ENCODE results near the gene BRPF1.

BRPF1 gene

GRCh38 chr3:9703736-9704346, 27.7 kb upstream of the BRPF1 start, which contains the start of gene CPNE9:
Gene CPNE9 (plus strand): TSS chr3:9703833. CDS start chr3:9703997, 164 bp downstream.
- TF ChIP-seq CTCF (IDR thresholded peaks at IDR 0.05) = no peak

- TF ChIP-seq CTCF (IDR thresholded peaks at IDR 0.05) = no peak
These were observed 26.9 kb upstream of the BRPF1 start for GRCh38 chr3:9704347-9705322.

GRCh38 chr3:9710174-9710739, 21.3 kb upstream of the BRPF1 start:
- TF ChIP-seq CTCF (IDR thresholded peaks at IDR 0.05) = no peak

- TF ChIP-seq CTCF (IDR thresholded peaks at IDR 0.05) = no peak
These were observed 19.1 kb upstream of the BRPF1 start for GRCh38 chr3:9712415-9712814.

GRCh38 chr3:9713142-9713541, 18.4 kb upstream of the BRPF1 start:
- no peak for TF ChIP-seq CTCF (IDR thresholded peaks at IDR 0.05)

GRCh38 chr3:9715136-9715535, 16.4 kb upstream of the BRPF1 start:
- no peak for TF ChIP-seq CTCF (IDR thresholded peaks at IDR 0.05)

- peak; percentile 92 for TF ChIP-seq CTCF (IDR thresholded peaks at IDR 0.05)
These were observed 15.6 kb upstream of the BRPF1 start for GRCh38 chr3:9715764-9716437.

Measured in LNCAP (cell line).